ENCODE measurements around the gene TMUB1. TPM values are rescaled to one million over a fixed set of nuclear protein-coding genes. Genes with fewer than 3 reads are reported as not detected.

TMUB1 gene
- total and polyA plus RNA-seq, 9 of the 15 experiments (the other 6 are each of a cell fraction or from before 2014, with no cell fraction given) = 0.14 to 241 (median 74.1) TPM

DNA sequence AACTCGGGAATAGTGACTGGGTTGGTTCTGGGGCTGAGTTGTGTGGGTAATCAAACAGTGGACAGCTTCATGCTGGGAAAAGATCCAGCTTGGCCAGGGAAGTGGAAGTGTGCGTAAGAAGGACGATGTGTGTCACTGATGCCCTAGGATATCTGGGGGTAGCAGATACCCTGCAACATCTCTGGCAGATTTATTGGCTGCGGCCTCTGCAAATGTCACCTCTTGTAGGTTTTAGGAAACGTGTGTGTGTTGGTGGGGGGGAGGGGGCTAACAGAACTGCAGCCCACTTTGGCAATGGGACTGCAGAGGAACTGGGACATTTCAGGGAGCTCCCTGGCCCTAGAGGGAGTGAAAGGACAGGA lies 2.0 kb upstream of the TMUB1 start (continued):
- TF ChIP-seq, protein P1, sequence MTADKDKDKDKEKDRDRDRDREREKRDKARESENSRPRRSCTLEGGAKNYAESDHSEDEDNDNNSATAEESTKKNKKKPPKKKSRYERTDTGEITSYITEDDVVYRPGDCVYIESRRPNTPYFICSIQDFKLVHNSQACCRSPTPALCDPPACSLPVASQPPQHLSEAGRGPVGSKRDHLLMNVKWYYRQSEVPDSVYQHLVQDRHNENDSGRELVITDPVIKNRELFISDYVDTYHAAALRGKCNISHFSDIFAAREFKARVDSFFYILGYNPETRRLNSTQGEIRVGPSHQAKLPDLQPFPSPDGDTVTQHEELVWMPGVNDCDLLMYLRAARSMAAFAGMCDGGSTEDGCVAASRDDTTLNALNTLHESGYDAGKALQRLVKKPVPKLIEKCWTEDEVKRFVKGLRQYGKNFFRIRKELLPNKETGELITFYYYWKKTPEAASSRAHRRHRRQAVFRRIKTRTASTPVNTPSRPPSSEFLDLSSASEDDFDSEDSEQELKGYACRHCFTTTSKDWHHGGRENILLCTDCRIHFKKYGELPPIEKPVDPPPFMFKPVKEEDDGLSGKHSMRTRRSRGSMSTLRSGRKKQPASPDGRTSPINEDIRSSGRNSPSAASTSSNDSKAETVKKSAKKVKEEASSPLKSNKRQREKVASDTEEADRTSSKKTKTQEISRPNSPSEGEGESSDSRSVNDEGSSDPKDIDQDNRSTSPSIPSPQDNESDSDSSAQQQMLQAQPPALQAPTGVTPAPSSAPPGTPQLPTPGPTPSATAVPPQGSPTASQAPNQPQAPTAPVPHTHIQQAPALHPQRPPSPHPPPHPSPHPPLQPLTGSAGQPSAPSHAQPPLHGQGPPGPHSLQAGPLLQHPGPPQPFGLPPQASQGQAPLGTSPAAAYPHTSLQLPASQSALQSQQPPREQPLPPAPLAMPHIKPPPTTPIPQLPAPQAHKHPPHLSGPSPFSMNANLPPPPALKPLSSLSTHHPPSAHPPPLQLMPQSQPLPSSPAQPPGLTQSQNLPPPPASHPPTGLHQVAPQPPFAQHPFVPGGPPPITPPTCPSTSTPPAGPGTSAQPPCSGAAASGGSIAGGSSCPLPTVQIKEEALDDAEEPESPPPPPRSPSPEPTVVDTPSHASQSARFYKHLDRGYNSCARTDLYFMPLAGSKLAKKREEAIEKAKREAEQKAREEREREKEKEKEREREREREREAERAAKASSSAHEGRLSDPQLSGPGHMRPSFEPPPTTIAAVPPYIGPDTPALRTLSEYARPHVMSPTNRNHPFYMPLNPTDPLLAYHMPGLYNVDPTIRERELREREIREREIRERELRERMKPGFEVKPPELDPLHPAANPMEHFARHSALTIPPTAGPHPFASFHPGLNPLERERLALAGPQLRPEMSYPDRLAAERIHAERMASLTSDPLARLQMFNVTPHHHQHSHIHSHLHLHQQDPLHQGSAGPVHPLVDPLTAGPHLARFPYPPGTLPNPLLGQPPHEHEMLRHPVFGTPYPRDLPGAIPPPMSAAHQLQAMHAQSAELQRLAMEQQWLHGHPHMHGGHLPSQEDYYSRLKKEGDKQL (CRISPR knock-in tag; IDR thresholded peaks at IDR 0.05; ENCODE audit: borderline replicate concordance) = no peak
- TF ChIP-seq HDAC1 (IDR thresholded peaks at IDR 0.05) (no peak), YY1 (IDR thresholded peaks at IDR 0.05; ENCODE audit: borderline replicate concordance in 1 of 3, control insufficient read depth in 1 of 3, extremely low read depth in 1 of 3, insufficient read depth in 3 of 3, insufficient read length in 1 of 3, insufficient replicate concordance in 2 of 3, low read depth in 1 of 3, low read length in 2 of 3) (no peak), MXI1 (IDR thresholded peaks at IDR 0.05; ENCODE audit: low read depth, low read length) (no peak), TSC22D4 (tag; IDR thresholded peaks at IDR 0.05) (no peak), KDM4B (IDR thresholded peaks at IDR 0.05; ENCODE audit: borderline replicate concordance in 2 of 2, low read depth in 1 of 2) (no peak), SMARCC2 (IDR thresholded peaks at IDR 0.05; ENCODE audit: low read depth) (no peak), ZNF75A (CRISPR knock-in tag; IDR thresholded peaks at IDR 0.05) (no peak), SMARCB1 (IDR thresholded peaks at IDR 0.05; ENCODE audit: insufficient read length, low read depth) (no peak), PBX2 (CRISPR knock-in tag; IDR thresholded peaks at IDR 0.05; ENCODE audit: low read depth) (no peak), PBX2 (tag; conservative IDR thresholded peaks at IDR 0.05; ENCODE audit: low read depth) (peak; percentile 44; the same call in 1 of the 2 replicates), HDGF (IDR thresholded peaks at IDR 0.05) (no peak), KHSRP (IDR thresholded peaks at IDR 0.05) (no peak), ZKSCAN3 (CRISPR knock-in tag; IDR thresholded peaks at IDR 0.05) (no peak), SP2 (IDR thresholded peaks at IDR 0.05; ENCODE audit: extremely low read depth, low read depth, low read length, poor library complexity, severe bottlenecking) (no peak), ZBTB26 (CRISPR knock-in tag; IDR thresholded peaks at IDR 0.05) (peak; percentile 56; the same call in 1 of the 2 replicates), TCF3 (CRISPR knock-in tag; IDR thresholded peaks at IDR 0.05) (0 out of 2 replicates have a peak, but pooled peaks have one; percentile 32), CREM (IDR thresholded peaks at IDR 0.05; ENCODE audit: low read depth) (peak; percentile 42; the same call in 1 of the 2 replicates), LCOR (CRISPR knock-in tag; IDR thresholded peaks at IDR 0.05) (no peak)

Measured in K562 (cell line).